WERI-Rb-1 (cell line): ENCODE results near the gene COL19A1.
"Not testable (repeated sequence)": the region's sequence is repeated elsewhere in the genome, so short reads cannot be mapped to it uniquely, and the experiment has no call there.

Experiments
- DNase-seq: peaks from one replicate; pipeline ENCODE4 v3.0.0-alpha.2; 2020
- H3K27ac ChIP-seq: fragments of 250-450 bp; sonication (Bioruptor Pico); 2 replicates; pipeline ENCODE4 v1.5.1; 2020; ENCODE audit warnings: mild to moderate bottlenecking, moderate library complexity
- H3K27me3 ChIP-seq: fragments of 250-450 bp; sonication (Bioruptor Pico); 2 replicates; pipeline ENCODE4 v1.5.1; 2021; ENCODE audit warnings: mild to moderate bottlenecking, low read depth, moderate library complexity; ENCODE audit not compliant: insufficient read depth, severe bottlenecking
- H3K36me3 ChIP-seq: fragments of 250-450 bp; sonication (Bioruptor Pico); 2 replicates; pipeline ENCODE4 v1.5.1; 2020; ENCODE audit warnings: mild to moderate bottlenecking, moderate library complexity
- H3K4me3 ChIP-seq: 2 replicates; pipeline ENCODE4 v1.5.1; 2011; ENCODE audit warnings: low read depth, mild to moderate bottlenecking, control low read depth, low read length
- H3K9me3 ChIP-seq: fragments of 250-450 bp; sonication (Bioruptor Pico); 2 replicates; pipeline ENCODE4 v1.5.1; 2021; ENCODE audit warnings: mild to moderate bottlenecking, moderate library complexity; ENCODE audit not compliant: severe bottlenecking
- TF ChIP-seq, protein P1 (sequence below): IDR thresholded peaks from 2 replicates; pipeline ENCODE4 v1.5.1; 2011; ENCODE audit warnings: low read depth, mild to moderate bottlenecking, control low read depth, inconsistent platforms, low read length

Gene COL19A1

DNA sequence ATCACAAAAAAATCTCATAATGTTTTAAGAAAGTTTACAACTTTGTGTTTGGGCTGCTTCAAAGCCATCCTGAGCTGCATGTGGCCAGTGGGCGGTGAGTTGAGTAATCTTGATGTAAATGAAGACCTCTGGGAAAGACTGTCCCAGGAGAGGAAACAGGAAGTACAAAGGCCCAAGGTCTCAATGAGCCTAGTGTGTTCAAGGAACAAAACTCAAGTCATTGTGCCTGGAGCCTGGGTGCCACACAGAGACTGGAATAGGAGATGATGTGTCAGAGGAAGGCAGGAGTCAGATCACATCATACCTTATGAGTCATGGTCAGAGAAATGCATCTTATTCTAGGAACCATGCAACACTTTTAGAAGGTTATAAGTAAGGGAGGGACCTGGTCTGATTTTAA is 51.5 kb downstream of the COL19A1 start:
- TF ChIP-seq, protein P1, sequence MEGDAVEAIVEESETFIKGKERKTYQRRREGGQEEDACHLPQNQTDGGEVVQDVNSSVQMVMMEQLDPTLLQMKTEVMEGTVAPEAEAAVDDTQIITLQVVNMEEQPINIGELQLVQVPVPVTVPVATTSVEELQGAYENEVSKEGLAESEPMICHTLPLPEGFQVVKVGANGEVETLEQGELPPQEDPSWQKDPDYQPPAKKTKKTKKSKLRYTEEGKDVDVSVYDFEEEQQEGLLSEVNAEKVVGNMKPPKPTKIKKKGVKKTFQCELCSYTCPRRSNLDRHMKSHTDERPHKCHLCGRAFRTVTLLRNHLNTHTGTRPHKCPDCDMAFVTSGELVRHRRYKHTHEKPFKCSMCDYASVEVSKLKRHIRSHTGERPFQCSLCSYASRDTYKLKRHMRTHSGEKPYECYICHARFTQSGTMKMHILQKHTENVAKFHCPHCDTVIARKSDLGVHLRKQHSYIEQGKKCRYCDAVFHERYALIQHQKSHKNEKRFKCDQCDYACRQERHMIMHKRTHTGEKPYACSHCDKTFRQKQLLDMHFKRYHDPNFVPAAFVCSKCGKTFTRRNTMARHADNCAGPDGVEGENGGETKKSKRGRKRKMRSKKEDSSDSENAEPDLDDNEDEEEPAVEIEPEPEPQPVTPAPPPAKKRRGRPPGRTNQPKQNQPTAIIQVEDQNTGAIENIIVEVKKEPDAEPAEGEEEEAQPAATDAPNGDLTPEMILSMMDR, result no peak
- no peak for DNase-seq
- Histone ChIP-seq H3K27ac (no peak overlapping the region), H3K9me3 (no peaks in the 10 kb centered on the region), H3K4me3 (no peak overlapping the region), H3K36me3 (no peaks in the 10 kb centered on the region), H3K27me3 (no peaks in the 10 kb centered on the region)

DNA sequence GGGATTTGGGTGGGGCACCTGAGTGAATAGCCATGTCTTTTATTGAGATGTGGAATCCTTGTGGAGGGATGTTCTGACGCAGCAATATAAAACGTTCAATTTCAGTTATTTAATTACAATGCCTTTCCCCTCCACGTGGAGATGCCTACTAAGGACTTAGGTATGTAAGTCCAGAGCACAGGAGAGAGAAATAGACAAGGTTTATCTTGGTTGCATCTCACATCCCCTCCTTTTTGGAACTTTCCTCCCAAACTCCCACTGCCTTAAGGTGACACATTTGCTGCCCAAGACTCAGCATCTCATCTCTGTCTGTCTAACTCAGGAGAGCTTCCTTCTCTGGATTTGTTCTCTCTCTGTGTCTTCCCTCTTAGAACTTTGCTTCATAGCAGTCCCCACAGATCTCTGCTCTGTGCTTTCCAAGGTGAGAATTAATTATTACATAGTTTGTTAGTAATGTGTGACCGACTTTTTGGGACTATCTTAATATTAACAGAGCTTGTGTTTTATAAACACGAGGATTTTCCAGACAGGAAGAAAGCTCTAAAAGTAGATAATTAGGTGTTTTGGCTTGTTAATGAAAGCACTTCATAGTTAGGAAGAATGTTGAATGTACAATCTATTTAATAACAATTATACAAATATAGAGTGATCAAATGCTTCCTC is 52.6 kb downstream of the COL19A1 start:
- Histone ChIP-seq H3K27ac (no peak overlapping the region), H3K9me3 (no peaks in the 10 kb centered on the region), H3K36me3 (no peaks in the 10 kb centered on the region), H3K27me3 (no peaks in the 10 kb centered on the region), H3K4me3 (no peak overlapping the region)
- TF ChIP-seq, protein P1, result no peak
- DNase-seq, result no peak

DNA sequence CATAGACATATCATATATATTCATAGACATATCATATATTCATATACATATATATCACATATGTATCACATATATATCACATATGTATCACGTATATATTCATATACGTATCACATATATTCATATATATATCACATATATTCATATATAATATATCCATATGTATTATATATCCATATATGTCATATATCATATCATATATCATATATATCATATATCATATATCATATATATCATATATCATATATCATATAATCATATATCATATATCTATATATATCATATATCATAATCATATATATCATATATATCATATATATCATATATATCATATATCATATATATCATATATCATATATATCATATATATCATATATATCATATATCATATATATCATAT is 54.7 kb downstream of the COL19A1 start:
- H3K27ac ChIP-seq, H3K27me3 ChIP-seq, H3K4me3 ChIP-seq, H3K9me3 ChIP-seq, DNase-seq, H3K36me3 ChIP-seq: not testable (repeated sequence)

DNA sequence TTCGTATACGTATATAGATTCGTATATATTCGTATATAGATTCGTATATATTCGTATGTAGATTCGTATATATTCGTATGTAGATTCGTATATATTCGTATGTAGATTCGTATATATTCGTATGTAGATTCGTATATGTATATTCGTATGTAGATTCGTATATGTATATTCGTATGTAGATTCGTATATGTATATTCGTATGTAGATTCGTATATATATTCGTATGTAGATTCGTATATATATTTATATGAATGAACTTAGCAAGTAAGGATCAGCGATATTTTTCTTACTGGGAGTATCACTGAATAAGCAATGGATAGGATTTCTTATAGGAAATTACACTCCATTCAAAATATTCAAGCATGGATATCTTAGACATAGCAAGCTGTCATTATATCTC is 55.3 kb downstream of the COL19A1 start:
- DNase-seq, H3K27me3 ChIP-seq, H3K36me3 ChIP-seq, H3K27ac ChIP-seq, H3K4me3 ChIP-seq, H3K9me3 ChIP-seq: not testable (repeated sequence)

DNA sequence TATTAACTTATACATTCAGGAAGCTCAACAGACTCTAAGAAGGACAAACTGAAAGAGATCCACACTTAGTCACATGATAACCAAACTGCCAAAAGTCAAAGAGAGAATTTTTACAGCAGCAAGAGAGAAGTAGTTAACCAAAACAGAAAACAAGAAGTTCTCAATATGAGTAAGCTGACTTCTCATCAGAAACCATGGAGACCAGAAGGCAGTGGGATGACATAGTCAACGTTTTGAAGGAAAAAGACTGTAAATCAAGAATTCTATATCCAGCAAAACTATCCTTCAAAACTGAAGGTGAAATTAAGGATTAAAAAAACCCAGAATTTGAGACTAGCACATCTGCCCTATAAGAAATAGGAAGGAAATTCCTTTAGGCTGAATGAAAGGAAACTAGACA is 60.4 kb downstream of the COL19A1 start:
- DNase-seq, result no peak
- TF ChIP-seq, protein P1, result no peak
- no peak overlapping the region for H3K27ac ChIP-seq
- H3K9me3 ChIP-seq, result no peaks in the 10 kb centered on the region
- H3K36me3 ChIP-seq, result no peaks in the 10 kb centered on the region
- no peak overlapping the region for H3K4me3 ChIP-seq
- no peaks in the 10 kb centered on the region for H3K27me3 ChIP-seq

DNA sequence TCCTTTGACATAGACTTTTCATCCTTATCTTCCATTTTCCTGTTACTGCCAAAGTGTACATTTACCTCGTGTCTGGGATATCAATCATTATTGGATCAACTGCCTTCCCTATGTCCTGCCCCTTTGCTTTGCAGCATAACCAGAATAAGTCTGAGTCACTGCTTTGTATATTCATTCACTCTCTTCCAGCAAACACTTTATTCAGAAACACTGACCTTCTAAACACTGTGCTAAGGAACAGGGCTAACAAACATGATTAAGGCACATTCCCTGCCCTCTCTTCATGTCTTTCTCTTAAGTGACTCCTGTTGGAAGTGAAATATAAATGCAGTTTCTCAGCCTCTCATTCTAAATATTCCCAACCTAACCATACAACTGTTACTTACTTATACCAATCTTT is 66.9 kb downstream of the COL19A1 start:
- TF ChIP-seq, protein P1, result no peak
- H3K36me3 ChIP-seq, result no peaks in the 10 kb centered on the region
- no peak for DNase-seq
- no peak overlapping the region for H3K27ac ChIP-seq
- H3K9me3 ChIP-seq, result no peaks in the 10 kb centered on the region
- H3K4me3 ChIP-seq, result no peak overlapping the region
- H3K27me3 ChIP-seq, result no peaks in the 10 kb centered on the region

DNA sequence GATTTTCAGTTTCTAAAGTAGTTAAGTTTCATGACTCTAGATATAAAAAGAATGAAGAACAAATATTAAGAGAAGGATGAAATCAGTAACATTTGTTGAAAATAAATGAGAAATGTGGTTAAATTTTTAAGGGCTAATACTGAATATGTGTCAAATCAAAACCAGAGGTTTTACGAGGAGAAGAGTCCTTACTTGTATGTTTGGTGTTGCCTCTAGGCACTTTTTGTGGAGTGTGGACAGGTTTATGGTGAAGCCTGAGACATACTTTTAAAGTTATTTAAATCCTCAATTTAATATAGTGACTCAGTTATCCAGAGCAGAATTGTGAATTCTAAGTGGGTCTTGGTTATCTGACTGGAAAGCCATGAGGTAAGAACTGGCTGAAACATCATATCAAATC is 68.7 kb downstream of the COL19A1 start:
- no peaks in the 10 kb centered on the region for H3K9me3 ChIP-seq
- H3K4me3 ChIP-seq, result no peak overlapping the region
- no peaks in the 10 kb centered on the region for H3K27me3 ChIP-seq
- TF ChIP-seq, protein P1, result no peak
- no peaks in the 10 kb centered on the region for H3K36me3 ChIP-seq
- no peak overlapping the region for H3K27ac ChIP-seq
- DNase-seq, result no peak
